ENCODE data around the gene NOL12.
"Not testable (repeated sequence)": the region's sequence is repeated elsewhere in the genome, so short reads cannot be mapped to it uniquely, and the experiment has no call there.

Gene NOL12

GRCh38 chr22:37713761-37714160 is 27.6 kb downstream of the NOL12 start:
- no peak for DNase-seq (ENCODE audit: low read depth in 3 of 3)

- no peak for DNase-seq (ENCODE audit: low read depth in 3 of 3)
Measured at GRCh38 chr22:37714634-37715033, 28.5 kb downstream of the NOL12 start.

GRCh38 chr22:37715760-37716159 is 29.6 kb downstream of the NOL12 start:
- DNase-seq (ENCODE audit: low read depth in 3 of 3), result no peak

- no peak for DNase-seq (ENCODE audit: low read depth in 3 of 3)
Measured at GRCh38 chr22:37716708-37717107, 30.6 kb downstream of the NOL12 start.

GRCh38 chr22:37717235-37717634 is 31.1 kb downstream of the NOL12 start:
- DNase-seq (ENCODE audit: low read depth in 3 of 3), result not testable (repeated sequence)

GRCh38 chr22:37717746-37718305 is 31.7 kb downstream of the NOL12 start:
- DNase-seq (ENCODE audit: low read depth in 3 of 3), result not testable (repeated sequence)

GRCh38 chr22:37725551-37726240 is 39.6 kb downstream of the NOL12 start:
- DNase-seq (ENCODE audit: low read depth in 3 of 3), result no peak

GRCh38 chr22:37726241-37726887 is 40.2 kb downstream of the NOL12 start:
- DNase-seq (ENCODE audit: low read depth in 3 of 3), result no peak

- no peak for DNase-seq (ENCODE audit: low read depth in 3 of 3)
Measured at GRCh38 chr22:37728620-37729019, 42.5 kb downstream of the NOL12 start.

- DNase-seq (ENCODE audit: low read depth in 3 of 3), result no peak
Measured at GRCh38 chr22:37731804-37732471, 45.8 kb downstream of the NOL12 start.

- DNase-seq (ENCODE audit: low read depth in 3 of 3), result no peak
Measured at GRCh38 chr22:37732699-37733607, 46.8 kb downstream of the NOL12 start.

- no peak for DNase-seq (ENCODE audit: low read depth in 3 of 3)
Measured at GRCh38 chr22:37733625-37734401, 47.7 kb downstream of the NOL12 start.

- no peak for DNase-seq (ENCODE audit: low read depth in 3 of 3)
Measured at GRCh38 chr22:37734402-37734700, 48.2 kb downstream of the NOL12 start.

- no peak for DNase-seq (ENCODE audit: low read depth in 3 of 3)
Measured at GRCh38 chr22:37734964-37735451, 48.9 kb downstream of the NOL12 start.

GRCh38 chr22:37739035-37739434 is 52.9 kb downstream of the NOL12 start:
- no peak for DNase-seq (ENCODE audit: low read depth in 3 of 3)

- DNase-seq (ENCODE audit: low read depth in 3 of 3), result no peak
Measured at GRCh38 chr22:37739611-37740049, 53.5 kb downstream of the NOL12 start.

GRCh38 chr22:37740455-37741311 is 54.5 kb downstream of the NOL12 start:
- DNase-seq (ENCODE audit: low read depth in 3 of 3), result no peak

- no peak for DNase-seq (ENCODE audit: low read depth in 3 of 3)
Measured at GRCh38 chr22:37741312-37741795, 55.2 kb downstream of the NOL12 start.

- no peak for DNase-seq (ENCODE audit: low read depth in 3 of 3)
Measured at GRCh38 chr22:37742376-37743171, 56.4 kb downstream of the NOL12 start.
